GM11168 (cell line): ENCODE results near the gene AGER.
"Not testable (repeated sequence)": the region's sequence is repeated elsewhere in the genome, so short reads cannot be mapped to it uniquely, and the experiment has no call there.

Experiments used
- in situ Hi-C: fragments of 300-500 bp; cut with MboI; formaldehyde crosslinking; loops from one replicate; pipeline ENCODE4 v1.12.0; 2022; ENCODE audit warnings: low sequenced_read_pairs; ENCODE audit not compliant: unreplicated experiment

AGER gene

GRCh38 chr6:32200711-32201475, 16.8 kb upstream of the AGER start:
- in situ Hi-C loops = no loop called here

- in situ Hi-C loops = no loop called here
Observed at GRCh38 chr6:32198866-32199265, 14.8 kb upstream of the AGER start.

- in situ Hi-C loops = no loop called here
Observed at GRCh38 chr6:32198345-32198696, 14.3 kb upstream of the AGER start.

DNA sequence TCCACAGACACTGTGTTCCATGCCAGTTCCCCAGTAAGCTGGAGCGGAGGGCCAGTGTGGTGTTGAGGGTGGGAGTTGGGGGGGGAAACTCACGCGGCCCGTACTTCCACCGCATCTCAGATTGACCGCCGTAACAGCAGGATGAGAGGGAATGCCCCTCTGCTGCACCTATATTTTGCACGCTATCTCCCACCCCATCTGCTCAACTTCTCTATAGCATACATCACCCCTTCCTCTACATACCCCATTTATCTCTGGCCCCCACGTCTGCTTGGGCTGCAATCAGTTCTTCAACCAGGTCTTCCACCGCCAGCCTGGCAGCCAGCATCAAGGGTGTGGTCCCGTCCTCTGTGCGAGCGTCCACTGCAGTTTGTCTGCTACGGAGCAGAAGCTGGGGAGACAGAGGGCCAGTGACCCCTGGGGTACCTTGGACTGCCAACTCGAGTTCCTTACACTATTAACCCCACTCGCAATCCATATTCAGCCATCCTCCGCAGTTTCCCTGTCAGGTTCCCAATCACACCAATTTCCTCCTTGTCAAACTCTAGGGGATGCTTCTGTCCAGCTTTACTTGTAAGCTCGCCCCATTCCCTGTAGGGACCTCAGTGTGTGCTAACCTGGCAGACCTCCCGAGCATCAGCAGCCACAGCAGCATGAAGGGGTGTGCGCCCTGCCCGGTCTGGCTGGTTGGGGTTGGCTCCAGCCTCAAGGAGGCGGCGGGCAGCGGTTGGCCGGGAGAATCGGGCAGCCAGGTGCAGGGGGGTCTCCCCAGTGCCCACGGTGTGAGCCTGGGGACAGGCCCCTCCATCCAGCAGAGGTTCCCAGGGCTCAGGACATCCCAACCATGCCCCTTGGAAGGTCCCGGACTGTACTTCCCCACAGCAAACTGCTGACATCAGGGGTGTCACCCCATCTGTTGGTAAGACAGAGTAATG, 12.9 kb upstream of the AGER start:
- in situ Hi-C loops = no loop called here

- in situ Hi-C loops = no loop called here
Observed at GRCh38 chr6:32195902-32196681, 12.0 kb upstream of the AGER start.

DNA sequence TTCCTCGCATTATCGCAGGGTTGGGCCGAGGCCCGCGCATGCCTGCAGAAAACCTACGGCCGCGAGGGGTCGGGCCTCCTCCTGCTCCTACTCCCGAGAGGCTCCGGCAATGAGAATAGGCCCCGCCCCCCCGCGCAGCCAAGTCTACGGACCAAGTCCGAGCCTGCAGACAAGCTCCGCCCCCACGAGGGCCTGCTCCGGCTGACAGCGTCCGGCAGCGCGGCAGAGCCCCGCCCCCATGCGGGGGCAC, 11.5 kb upstream of the AGER start:
- in situ Hi-C loops = no loop called here

GRCh38 chr6:32194825-32195651, 11.0 kb upstream of the AGER start:
- in situ Hi-C loops = no loop called here

GRCh38 chr6:32194388-32194787, 10.3 kb upstream of the AGER start:
- in situ Hi-C loops = no loop called here

DNA sequence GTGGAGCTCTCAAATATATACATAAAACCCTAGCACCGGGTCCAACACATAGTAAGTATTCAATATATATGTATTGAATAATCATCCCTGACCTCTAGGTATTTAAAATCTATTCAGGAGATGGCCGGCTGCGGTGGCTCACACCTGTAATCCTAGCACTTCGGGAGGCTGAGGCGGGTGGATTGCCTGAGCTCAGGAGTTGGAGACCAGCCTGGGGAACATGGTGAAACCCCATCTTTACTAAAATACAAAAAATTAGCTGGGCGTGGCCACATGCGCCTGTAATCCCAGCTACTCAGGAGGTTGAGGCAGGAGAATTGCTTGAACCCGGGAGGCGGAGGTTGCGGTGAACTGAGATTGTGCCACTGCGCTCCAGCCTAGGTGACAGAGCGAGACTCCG, 9.0 kb upstream of the AGER start:
- in situ Hi-C loops = not testable (repeated sequence)

DNA sequence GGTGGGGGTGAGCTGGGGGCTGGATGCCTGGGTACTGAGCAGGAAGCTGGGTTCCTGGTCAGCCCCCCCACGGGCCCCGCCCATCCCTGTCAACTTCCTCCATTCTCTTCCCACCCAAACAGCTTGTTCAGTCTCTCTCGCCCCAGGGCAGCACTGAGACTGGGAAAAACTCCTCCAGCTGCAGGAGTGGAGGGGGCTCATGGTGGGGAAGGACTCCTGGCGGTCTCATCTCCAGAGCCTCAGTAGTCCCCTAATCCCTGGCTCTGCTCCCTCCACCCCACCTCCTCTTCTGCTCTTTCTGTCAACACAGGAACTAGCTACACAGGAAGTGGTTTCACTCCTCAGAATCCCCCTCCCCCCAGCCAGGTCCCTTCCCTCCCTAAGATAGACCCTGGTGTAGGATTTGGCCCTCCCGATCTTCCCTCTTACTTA, 8.6 kb upstream of the AGER start, which contains the start of gene GPSM3:
GPSM3 (minus strand) TSS at position 36 of the 432 bp plus-strand sequence. CDS start 130 bp downstream, outside the sequence.
- in situ Hi-C loops = no loop called here

DNA sequence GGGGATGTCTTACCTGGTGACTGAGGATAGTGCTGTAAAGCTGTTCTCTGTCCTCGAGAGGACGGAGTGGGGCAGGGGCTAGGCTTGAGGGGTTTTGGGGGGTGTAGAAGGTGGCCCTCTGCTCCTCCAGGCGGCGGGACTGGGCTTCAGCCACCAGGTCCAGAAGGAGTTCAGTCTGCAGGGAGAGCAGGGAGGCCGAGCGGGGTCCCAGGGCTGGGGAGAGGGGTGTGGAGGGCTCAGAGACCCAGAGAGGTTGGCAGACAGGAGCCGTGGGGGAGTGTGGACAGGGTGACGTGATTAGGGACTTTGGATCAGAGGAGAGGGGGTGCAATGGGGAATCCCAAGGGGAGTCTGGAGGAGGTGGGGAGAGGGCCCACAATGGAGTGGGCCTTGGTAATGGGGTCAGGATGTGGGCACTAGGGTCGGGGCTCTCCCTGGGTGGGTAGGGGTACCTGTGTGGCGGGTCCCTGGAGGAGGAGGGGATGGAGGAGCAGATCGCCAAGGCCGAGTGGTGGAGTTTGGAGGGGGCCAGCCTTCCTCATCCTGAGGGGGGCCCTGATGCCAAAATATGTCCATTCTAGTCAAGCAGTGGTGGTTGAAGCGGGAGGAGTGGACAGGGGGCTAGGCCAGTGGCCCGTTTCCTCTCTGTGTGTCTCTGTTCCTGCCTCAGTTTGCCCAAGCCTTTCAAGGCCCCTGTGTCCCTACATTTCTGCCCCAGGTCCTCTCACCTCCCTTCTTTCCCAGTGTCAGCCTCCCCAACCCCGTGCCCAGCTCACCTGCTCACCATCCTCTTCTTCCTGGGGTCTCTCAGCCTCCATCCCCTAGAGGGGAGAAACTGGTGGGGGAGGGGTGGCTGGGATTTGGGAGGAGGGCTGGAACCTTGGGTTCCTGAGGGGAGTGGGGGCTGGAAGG, 7.9 kb upstream of the AGER start:
- in situ Hi-C loops = no loop called here

- in situ Hi-C loops = no loop called here
Observed at GRCh38 chr6:32190911-32191677, 7.0 kb upstream of the AGER start.

DNA sequence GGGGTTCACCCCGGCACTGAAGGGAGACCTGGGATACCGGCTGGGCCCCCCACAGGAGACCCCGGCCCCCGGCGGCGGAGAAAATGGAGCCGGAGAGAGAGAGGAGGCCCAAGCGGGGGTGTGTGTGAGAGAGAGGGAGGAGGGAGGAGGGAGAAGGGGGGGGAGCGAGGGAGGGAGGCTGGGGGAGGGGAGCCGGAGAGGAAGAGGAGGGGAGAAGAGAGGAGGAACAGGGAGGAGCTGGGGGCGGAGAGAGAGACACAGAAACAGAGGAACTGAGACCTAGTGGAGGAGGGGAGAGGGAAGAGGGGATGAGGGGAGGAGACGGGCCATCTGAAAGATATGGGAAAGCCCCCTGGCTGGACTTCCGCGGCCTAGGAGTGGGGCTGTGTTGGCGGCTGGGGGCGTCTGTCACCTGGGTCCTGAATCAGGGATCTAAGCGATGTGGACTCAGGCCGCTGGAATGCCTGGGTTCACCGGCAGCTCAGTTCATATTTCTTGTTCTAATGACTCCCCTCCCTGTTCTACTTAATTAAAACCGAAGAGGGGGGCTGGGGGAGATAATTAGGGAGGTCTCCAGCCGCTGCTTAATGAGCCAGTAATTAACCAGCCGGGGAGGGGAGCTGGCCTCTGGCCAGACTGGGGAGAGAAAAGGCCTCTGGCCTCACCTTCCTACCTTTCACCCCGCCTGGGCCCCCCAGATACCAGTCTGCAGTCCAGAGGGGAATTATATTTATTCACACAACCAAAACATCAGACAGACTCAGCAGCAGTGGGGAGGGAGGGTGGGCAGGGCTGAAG, 6.2 kb upstream of the AGER start, which contains the start of gene PBX2:
PBX2 (minus strand) TSS at position 149 of the 798 bp plus-strand sequence. CDS start 287 bp downstream, outside the sequence.
- in situ Hi-C loops = no loop called here

GRCh38 chr6:32189742-32190053, 5.6 kb upstream of the AGER start:
- in situ Hi-C loops = no loop called here

GRCh38 chr6:32189069-32189741, 5.2 kb upstream of the AGER start:
- in situ Hi-C loops = no loop called here

GRCh38 chr6:32188381-32189068, 4.5 kb upstream of the AGER start:
- in situ Hi-C loops = no loop called here
